ENCODE results near the gene COL2A1.

Gene COL2A1

DNA sequence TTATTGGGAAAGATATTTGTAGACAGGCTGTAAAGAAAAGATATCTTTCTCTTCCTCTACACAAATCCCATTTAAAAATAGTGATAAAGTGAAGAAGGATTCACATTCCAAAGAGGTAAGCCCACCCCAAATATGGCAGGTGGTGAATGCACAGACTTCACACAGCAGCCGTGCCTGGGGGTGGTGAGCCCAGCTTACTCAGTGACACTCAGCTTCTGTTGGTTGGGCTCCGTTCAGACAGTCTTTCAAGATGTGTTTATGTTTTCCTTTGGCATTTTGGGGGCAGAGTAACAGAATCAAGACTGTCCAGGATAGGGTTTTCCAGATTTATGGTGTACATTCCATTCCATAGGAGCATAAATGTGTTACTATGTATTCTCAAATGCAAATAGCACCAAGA is 4.1 kb upstream of the COL2A1 start:
- no peak for DNase-seq (ENCODE audit: low read depth in 2 of 2)
- no peak overlapping the region for H3K4me3 ChIP-seq (replicated peaks in 1 of 2; ENCODE audit: low read depth in 2 of 2, low read length in 2 of 2)
- TF ChIP-seq, protein P1, sequence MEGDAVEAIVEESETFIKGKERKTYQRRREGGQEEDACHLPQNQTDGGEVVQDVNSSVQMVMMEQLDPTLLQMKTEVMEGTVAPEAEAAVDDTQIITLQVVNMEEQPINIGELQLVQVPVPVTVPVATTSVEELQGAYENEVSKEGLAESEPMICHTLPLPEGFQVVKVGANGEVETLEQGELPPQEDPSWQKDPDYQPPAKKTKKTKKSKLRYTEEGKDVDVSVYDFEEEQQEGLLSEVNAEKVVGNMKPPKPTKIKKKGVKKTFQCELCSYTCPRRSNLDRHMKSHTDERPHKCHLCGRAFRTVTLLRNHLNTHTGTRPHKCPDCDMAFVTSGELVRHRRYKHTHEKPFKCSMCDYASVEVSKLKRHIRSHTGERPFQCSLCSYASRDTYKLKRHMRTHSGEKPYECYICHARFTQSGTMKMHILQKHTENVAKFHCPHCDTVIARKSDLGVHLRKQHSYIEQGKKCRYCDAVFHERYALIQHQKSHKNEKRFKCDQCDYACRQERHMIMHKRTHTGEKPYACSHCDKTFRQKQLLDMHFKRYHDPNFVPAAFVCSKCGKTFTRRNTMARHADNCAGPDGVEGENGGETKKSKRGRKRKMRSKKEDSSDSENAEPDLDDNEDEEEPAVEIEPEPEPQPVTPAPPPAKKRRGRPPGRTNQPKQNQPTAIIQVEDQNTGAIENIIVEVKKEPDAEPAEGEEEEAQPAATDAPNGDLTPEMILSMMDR (IDR thresholded peaks at IDR 0.05; ENCODE audit: low read depth, low read length) = no peak

DNA sequence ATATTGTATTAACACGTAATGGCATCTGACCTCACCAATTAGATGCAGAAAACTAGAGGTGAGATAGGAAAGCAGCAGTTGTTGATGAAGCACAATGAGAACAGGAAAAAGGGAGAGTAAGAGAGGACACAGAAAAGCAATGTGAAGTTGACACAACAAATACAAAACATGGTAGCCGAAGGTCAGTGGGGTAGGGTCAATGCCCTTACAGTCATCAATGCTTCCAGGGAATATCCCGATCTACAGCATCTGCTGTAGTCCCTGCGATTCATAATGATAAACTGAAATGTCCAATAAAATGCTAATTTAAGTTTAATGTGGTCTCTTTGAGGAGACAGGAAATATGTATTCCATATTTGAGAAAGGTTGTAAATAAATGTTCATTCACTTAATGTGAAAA is 2.9 kb upstream of the COL2A1 start:
- no peak for DNase-seq (ENCODE audit: low read depth in 2 of 2)
- H3K4me3 ChIP-seq (replicated peaks in 1 of 2; ENCODE audit: low read depth in 2 of 2, low read length in 2 of 2) = no peak overlapping the region

DNA sequence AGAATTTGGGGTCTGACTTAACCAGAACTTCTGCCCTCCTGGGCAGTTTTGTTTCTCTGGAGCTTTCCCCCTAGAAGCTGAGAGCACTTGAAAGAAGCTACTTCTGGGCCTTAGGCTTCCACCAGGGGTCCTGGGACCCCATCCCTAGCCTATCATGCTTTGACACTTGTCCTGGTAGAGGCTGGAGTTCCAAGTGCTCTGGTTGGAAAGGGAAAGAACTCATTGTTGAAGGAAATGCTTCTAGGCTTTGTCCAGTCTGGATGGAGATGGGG is 1.4 kb upstream of the COL2A1 start:
- no peak for DNase-seq (ENCODE audit: low read depth in 2 of 2)
- TF ChIP-seq, protein P1 (IDR thresholded peaks at IDR 0.05; ENCODE audit: low read depth, low read length) = no peak
- H3K4me3 ChIP-seq (replicated peaks in 1 of 2; ENCODE audit: low read depth in 2 of 2, low read length in 2 of 2) = no peak overlapping the region

More for the DNA sequence above, 2.9 kb upstream of the COL2A1 start:
- TF ChIP-seq, protein P1 (IDR thresholded peaks at IDR 0.05; ENCODE audit: low read depth, low read length) = no peak

DNA sequence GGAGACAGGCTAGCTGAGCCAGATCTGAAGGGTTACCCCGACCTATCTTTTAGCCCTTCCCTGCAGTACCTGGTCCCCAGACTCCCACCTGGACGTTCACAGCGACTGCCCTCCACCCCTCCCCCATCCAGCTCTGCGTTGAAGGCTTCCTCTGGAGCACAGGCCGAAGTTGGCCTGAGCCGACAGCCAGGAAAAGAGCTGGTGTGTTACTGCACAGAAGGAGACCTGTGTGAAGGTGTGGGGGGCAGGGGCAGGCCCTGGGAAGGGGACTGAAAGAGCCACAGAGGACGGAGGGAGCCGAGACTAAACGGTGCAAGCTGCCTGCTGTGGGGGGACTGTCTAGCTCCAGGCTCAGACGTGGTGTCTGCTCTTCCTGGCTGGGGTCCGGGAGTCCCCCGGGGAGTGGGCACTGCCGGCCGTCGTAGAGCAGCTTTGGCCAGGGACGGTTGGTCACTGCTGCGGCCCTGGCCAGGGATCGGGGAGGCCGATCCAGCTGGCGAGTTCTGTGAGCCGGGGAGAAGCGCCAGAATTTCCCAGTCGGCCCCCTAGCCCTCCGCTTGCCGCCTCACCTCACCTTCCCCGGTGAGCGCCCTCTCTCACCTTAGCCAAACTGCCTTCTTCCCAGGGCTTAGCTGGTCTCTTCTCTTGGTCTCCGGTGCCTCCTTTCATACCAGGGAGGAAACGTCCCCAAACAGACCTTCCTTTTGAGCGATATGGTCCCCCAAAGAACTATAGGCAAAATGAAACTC is 899 bp upstream of the COL2A1 start:
- no peak for DNase-seq (ENCODE audit: low read depth in 2 of 2)
- TF ChIP-seq, protein P1 (IDR thresholded peaks at IDR 0.05; ENCODE audit: low read depth, low read length) = no peak
- no peak overlapping the region for H3K4me3 ChIP-seq (replicated peaks in 1 of 2; ENCODE audit: low read depth in 2 of 2, low read length in 2 of 2)

DNA sequence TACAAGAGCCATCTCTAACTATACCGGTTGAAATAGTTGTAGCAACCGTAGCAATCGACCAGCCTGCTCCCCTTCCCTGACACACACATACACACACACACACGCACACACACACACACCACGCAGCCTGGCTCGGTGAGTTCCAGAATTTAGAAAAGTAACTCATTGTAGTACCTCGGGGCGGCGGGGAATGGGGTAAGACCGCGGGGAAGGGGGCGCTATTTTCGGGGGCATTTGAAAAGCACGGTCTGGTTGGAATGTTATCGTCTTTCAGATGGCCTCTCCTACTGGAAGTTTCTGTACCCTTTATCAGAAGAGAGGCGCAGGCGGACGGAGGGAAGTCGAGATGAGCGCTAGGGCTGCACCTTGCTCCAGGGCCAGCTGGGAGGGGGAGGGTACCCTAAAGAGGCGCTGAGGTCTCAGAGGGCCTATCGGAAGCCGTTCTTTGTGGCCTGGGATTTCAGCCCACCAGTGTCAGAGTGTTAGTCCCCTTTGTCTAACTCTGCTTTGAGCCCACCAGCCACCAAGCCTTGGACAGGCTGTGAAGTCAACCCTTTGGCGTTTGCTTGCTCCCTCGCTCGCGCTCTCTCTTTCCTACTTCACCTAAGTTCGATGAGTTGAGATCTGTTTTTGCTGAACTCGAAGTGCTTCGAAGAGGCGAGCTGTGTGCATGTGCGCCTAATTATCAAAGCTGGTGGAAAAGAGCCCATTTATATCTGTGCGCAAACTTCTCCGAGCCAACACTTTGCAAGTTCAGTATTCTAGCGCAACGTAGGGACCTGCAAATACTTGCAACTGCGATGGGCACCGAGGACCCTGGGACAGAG is 837 bp downstream of the COL2A1 start:
- TF ChIP-seq, protein P1 (IDR thresholded peaks at IDR 0.05; ENCODE audit: low read depth, low read length) = no peak
- DNase-seq (ENCODE audit: low read depth in 2 of 2) = peak in 1 of 2 donors; percentile 23

DNA sequence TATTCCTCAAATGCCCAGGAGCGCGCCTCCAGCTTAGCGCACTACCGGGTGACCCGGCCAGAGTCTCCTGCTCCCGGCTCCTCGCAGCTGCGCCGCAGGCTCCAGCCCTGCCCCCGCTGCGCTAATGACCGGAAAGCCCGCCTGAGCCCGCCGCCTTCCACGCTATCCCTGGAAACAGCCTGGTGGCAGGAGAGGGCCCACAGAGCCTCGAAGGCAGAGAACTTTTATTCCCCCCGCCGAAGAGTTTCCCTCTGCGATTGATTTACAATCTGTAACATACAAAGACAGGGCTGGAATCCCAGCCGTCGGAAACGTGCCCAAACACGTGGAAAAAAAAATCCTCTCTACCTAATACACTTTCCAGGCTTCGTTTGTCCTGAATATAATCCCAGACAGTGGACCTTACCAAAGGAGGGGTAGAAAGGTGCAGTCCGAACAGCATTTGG is 1.5 kb downstream of the COL2A1 start:
- TF ChIP-seq, protein P1 (IDR thresholded peaks at IDR 0.05; ENCODE audit: low read depth, low read length) = no peak
- peak; percentile 31 to 38 for DNase-seq (ENCODE audit: low read depth in 2 of 2)
- no peak overlapping the region for H3K4me3 ChIP-seq (replicated peaks in 1 of 2; ENCODE audit: low read depth in 2 of 2, low read length in 2 of 2)

More for the DNA sequence above, 837 bp downstream of the COL2A1 start:
- H3K4me3 ChIP-seq (replicated peaks in 1 of 2; ENCODE audit: low read depth in 2 of 2, low read length in 2 of 2) = no peak overlapping the region
